ENCODE results near the gene NEFH. TPM values are rescaled to one million over a fixed set of nuclear protein-coding genes. Genes with fewer than 3 reads are reported as not detected.

NEFH gene
- total RNA-seq, 1 experiment from 2014 or later = not detected

GRCh38 chr22:29442976-29443375 is 37.0 kb upstream of the NEFH start:
- no TSS peak for BruUV-seq (replicated peaks)
- CTCF ChIA-PET = no interaction called here
- Histone ChIP-seq H3K27ac (ENCODE audit: low read depth, low read length) (no peak overlapping the region), H3K4me3 (replicated peaks in 1 of 2; ENCODE audit: low read depth in 1 of 2, low read length in 2 of 2) (no peak overlapping the region), H3K36me3 (ENCODE audit: control insufficient read depth in 1 of 2, insufficient read depth in 2 of 2, low read length in 2 of 2) (no peaks in the 10 kb centered on the region), H3K4me1 (ENCODE audit: control insufficient read depth in 1 of 2, insufficient read depth in 2 of 2, low read length in 2 of 2) (no peaks in the 10 kb centered on the region), H3K4me2 (ENCODE audit: low read length) (no peak overlapping the region), H3K9me2 (ENCODE audit: insufficient read depth) (no peaks in the 10 kb centered on the region), H2AFZ (ENCODE audit: low read depth, low read length, poor library complexity, severe bottlenecking) (no peak overlapping the region), H3K9ac (ENCODE audit: low read length) (no peak overlapping the region), H4K20me1 (ENCODE audit: insufficient read depth) (no peaks in the 10 kb centered on the region), H3K9me3 (ENCODE audit: control insufficient read depth in 1 of 2, insufficient read depth in 1 of 2, low read depth in 1 of 2, low read length in 2 of 2) (no peaks in the 10 kb centered on the region), H3K79me2 (ENCODE audit: insufficient read depth, low read length) (no peaks in the 10 kb centered on the region), H3K27me3 (ENCODE audit: insufficient read depth, low read length) (no peaks in the 10 kb centered on the region)
- ATAC-seq (no peak), DNase-seq (ENCODE audit: low read depth, low spot score) (no peak)
- POLR2A ChIA-PET = no interaction called here
- RAD21 ChIA-PET (ENCODE audit: low non-redundant PET in 1 of 2, low total read pairs in 2 of 2, uncharacterized antibody in 2 of 2, unreplicated experiment in 2 of 2) = no interaction called here
- intact Hi-C loops (cut with micrococcal nuclease) = no loop called here
- TF ChIP-seq SP1 (IDR thresholded peaks at IDR 0.05; ENCODE audit: low read depth) (no peak), ZBTB33 (IDR thresholded peaks at IDR 0.05; ENCODE audit: extremely low read depth, insufficient replicate concordance, low read length) (no peak), ZFX (IDR thresholded peaks at IDR 0.05) (no peak), ZNF274 (IDR thresholded peaks at IDR 0.05; ENCODE audit: low read depth, low read length) (no peak), EZH2phosphoT487 (IDR thresholded peaks at IDR 0.05; ENCODE audit: borderline replicate concordance) (no peak)
- TF ChIP-seq, protein P1, sequence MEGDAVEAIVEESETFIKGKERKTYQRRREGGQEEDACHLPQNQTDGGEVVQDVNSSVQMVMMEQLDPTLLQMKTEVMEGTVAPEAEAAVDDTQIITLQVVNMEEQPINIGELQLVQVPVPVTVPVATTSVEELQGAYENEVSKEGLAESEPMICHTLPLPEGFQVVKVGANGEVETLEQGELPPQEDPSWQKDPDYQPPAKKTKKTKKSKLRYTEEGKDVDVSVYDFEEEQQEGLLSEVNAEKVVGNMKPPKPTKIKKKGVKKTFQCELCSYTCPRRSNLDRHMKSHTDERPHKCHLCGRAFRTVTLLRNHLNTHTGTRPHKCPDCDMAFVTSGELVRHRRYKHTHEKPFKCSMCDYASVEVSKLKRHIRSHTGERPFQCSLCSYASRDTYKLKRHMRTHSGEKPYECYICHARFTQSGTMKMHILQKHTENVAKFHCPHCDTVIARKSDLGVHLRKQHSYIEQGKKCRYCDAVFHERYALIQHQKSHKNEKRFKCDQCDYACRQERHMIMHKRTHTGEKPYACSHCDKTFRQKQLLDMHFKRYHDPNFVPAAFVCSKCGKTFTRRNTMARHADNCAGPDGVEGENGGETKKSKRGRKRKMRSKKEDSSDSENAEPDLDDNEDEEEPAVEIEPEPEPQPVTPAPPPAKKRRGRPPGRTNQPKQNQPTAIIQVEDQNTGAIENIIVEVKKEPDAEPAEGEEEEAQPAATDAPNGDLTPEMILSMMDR (IDR thresholded peaks at IDR 0.05 in 2 of 3, conservative IDR thresholded peaks at IDR 0.05 in 1 of 3; ENCODE audit: borderline replicate concordance in 1 of 3, insufficient read depth in 1 of 3, low read depth in 2 of 3, low read length in 2 of 3) = no peak
- TF ChIP-seq, protein P2, sequence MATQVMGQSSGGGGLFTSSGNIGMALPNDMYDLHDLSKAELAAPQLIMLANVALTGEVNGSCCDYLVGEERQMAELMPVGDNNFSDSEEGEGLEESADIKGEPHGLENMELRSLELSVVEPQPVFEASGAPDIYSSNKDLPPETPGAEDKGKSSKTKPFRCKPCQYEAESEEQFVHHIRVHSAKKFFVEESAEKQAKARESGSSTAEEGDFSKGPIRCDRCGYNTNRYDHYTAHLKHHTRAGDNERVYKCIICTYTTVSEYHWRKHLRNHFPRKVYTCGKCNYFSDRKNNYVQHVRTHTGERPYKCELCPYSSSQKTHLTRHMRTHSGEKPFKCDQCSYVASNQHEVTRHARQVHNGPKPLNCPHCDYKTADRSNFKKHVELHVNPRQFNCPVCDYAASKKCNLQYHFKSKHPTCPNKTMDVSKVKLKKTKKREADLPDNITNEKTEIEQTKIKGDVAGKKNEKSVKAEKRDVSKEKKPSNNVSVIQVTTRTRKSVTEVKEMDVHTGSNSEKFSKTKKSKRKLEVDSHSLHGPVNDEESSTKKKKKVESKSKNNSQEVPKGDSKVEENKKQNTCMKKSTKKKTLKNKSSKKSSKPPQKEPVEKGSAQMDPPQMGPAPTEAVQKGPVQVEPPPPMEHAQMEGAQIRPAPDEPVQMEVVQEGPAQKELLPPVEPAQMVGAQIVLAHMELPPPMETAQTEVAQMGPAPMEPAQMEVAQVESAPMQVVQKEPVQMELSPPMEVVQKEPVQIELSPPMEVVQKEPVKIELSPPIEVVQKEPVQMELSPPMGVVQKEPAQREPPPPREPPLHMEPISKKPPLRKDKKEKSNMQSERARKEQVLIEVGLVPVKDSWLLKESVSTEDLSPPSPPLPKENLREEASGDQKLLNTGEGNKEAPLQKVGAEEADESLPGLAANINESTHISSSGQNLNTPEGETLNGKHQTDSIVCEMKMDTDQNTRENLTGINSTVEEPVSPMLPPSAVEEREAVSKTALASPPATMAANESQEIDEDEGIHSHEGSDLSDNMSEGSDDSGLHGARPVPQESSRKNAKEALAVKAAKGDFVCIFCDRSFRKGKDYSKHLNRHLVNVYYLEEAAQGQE (IDR thresholded peaks at IDR 0.05; ENCODE audit: low read depth) = no peak
- TF ChIP-seq, protein P3, sequence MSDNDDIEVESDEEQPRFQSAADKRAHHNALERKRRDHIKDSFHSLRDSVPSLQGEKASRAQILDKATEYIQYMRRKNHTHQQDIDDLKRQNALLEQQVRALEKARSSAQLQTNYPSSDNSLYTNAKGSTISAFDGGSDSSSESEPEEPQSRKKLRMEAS (IDR thresholded peaks at IDR 0.05) = no peak
